SJSA1 (cell line): ENCODE measurements around the gene LTF. TPM values are rescaled to one million over a fixed set of nuclear protein-coding genes. Genes with fewer than 3 reads are reported as not detected.

Experiments
- DNase-seq, 2 experiments: peaks; one replicate each; pipeline ENCODE4 v3.0.0-alpha.2; 2015 to 2020; ENCODE audit warnings: low spot score in 2 of 2, low read depth in 1 of 2
- H3K27ac ChIP-seq: fragments of 250-450 bp; sonication (Bioruptor Pico); 2 replicates; pipeline ENCODE4 v1.5.1; 2020; ENCODE audit warnings: mild to moderate bottlenecking, moderate library complexity
- H3K27me3 ChIP-seq: fragments of 250-450 bp; sonication (Bioruptor Pico); replicated peaks from 2 replicates; pipeline ENCODE4 v1.5.1; 2020; ENCODE audit warnings: mild to moderate bottlenecking, moderate library complexity
- H3K36me3 ChIP-seq: fragments of 250-450 bp; sonication (Bioruptor Pico); 2 replicates; pipeline ENCODE4 v1.5.1; 2020; ENCODE audit warnings: mild to moderate bottlenecking
- H3K4me1 ChIP-seq: fragments of 250-450 bp; sonication (Bioruptor Pico); replicated peaks from 2 replicates; pipeline ENCODE4 v1.6.1; 2021; ENCODE audit warnings: mild to moderate bottlenecking
- H3K4me3 ChIP-seq: fragments of 250-450 bp; sonication (Bioruptor Pico); 2 replicates; pipeline ENCODE4 v1.5.1; 2020; ENCODE audit warnings: mild to moderate bottlenecking
- H3K9me3 ChIP-seq: fragments of 250-450 bp; sonication (Bioruptor Pico); replicated peaks from 2 replicates; pipeline ENCODE4 v1.5.1; 2020; ENCODE audit warnings: mild to moderate bottlenecking
- total RNA-seq: library from RNA; depleted of rRNA; stranded (reverse); fragments of >200 nt; shearing (Covaris generic); gene quantifications from 2 replicates; pipeline ENCODE4 v1.2.3, GENCODE V29; 2014

Gene LTF
- total RNA-seq, 1 experiment from 2014 or later: 0.08 TPM

- H3K36me3 ChIP-seq: no peaks in the 10 kb centered on the region
- no peak overlapping the region for H3K4me3 ChIP-seq
- no peaks in the 10 kb centered on the region for H3K4me1 ChIP-seq
- H3K9me3 ChIP-seq: no peaks in the 10 kb centered on the region
- no peaks in the 10 kb centered on the region for H3K27me3 ChIP-seq
- no peak overlapping the region for H3K27ac ChIP-seq
- DNase-seq: no peak
Measured at GRCh38 chr3:46468753-46469600, 4.3 kb upstream of the LTF start.

GRCh38 chr3:46467562-46467961 lies 2.9 kb upstream of the LTF start:
- no peaks in the 10 kb centered on the region for H3K9me3 ChIP-seq
- no peak overlapping the region for H3K4me3 ChIP-seq
- no peak for DNase-seq
- H3K27me3 ChIP-seq: no peaks in the 10 kb centered on the region
- no peaks in the 10 kb centered on the region for H3K36me3 ChIP-seq
- no peak overlapping the region for H3K27ac ChIP-seq
- peaks cover 11% of the 10 kb centered on the region for H3K4me1 ChIP-seq

GRCh38 chr3:46466871-46467403 lies 2.2 kb upstream of the LTF start:
- Histone ChIP-seq H3K4me1 (peaks cover 17% of the 10 kb centered on the region), H3K27ac (no peak overlapping the region), H3K9me3 (no peaks in the 10 kb centered on the region), H3K27me3 (no peaks in the 10 kb centered on the region), H3K4me3 (no peak overlapping the region), H3K36me3 (no peaks in the 10 kb centered on the region)
- DNase-seq: no peak

- H3K27me3 ChIP-seq: no peaks in the 10 kb centered on the region
- H3K4me3 ChIP-seq: no peak overlapping the region
- no peak overlapping the region for H3K27ac ChIP-seq
- no peaks in the 10 kb centered on the region for H3K9me3 ChIP-seq
- DNase-seq: no peak
- H3K36me3 ChIP-seq: no peaks in the 10 kb centered on the region
- peaks cover 18% of the 10 kb centered on the region for H3K4me1 ChIP-seq
Measured at GRCh38 chr3:46466273-46466672, 1.6 kb upstream of the LTF start.

GRCh38 chr3:46465196-46465520 lies 453 bp upstream of the LTF start:
- Histone ChIP-seq H3K9me3 (no peaks in the 10 kb centered on the region), H3K27ac (no peak overlapping the region), H3K36me3 (no peaks in the 10 kb centered on the region), H3K27me3 (no peaks in the 10 kb centered on the region), H3K4me1 (peaks cover 18% of the 10 kb centered on the region), H3K4me3 (no peak overlapping the region)
- no peak for DNase-seq

- Histone ChIP-seq H3K36me3 (no peaks in the 10 kb centered on the region), H3K4me3 (no peak overlapping the region), H3K27ac (no peak overlapping the region), H3K9me3 (no peaks in the 10 kb centered on the region), H3K4me1 (peaks cover 18% of the 10 kb centered on the region), H3K27me3 (no peaks in the 10 kb centered on the region)
- no peak for DNase-seq
Measured at GRCh38 chr3:46463868-46464241, 850 bp downstream of the LTF start.

- Histone ChIP-seq H3K4me1 (peaks cover 18% of the 10 kb centered on the region), H3K9me3 (no peaks in the 10 kb centered on the region), H3K36me3 (no peaks in the 10 kb centered on the region), H3K27me3 (no peaks in the 10 kb centered on the region), H3K27ac (peak overlapping the region; percentile 12), H3K4me3 (no peak overlapping the region)
- peak in 1 of 2 experiments; percentile 4 for DNase-seq
Measured at GRCh38 chr3:46463120-46463867, 1.4 kb downstream of the LTF start.

GRCh38 chr3:46462511-46462910 lies 2.2 kb downstream of the LTF start:
- Histone ChIP-seq H3K36me3 (no peaks in the 10 kb centered on the region), H3K9me3 (no peaks in the 10 kb centered on the region), H3K4me3 (no peak overlapping the region), H3K4me1 (peaks cover 18% of the 10 kb centered on the region), H3K27ac (peak overlapping the region; percentile 12), H3K27me3 (no peaks in the 10 kb centered on the region)
- peak; percentile 51 to 68 for DNase-seq

- Histone ChIP-seq H3K27ac (peak overlapping the region; percentile 12), H3K36me3 (no peaks in the 10 kb centered on the region), H3K4me3 (no peak overlapping the region), H3K9me3 (no peaks in the 10 kb centered on the region), H3K4me1 (peaks cover 18% of the 10 kb centered on the region), H3K27me3 (no peaks in the 10 kb centered on the region)
- peak in 1 of 2 experiments; percentile 72 for DNase-seq
Measured at GRCh38 chr3:46462111-46462510, 2.6 kb downstream of the LTF start.

- H3K4me3 ChIP-seq: no peak overlapping the region
- no peaks in the 10 kb centered on the region for H3K9me3 ChIP-seq
- no peaks in the 10 kb centered on the region for H3K36me3 ChIP-seq
- no peaks in the 10 kb centered on the region for H3K27me3 ChIP-seq
- H3K27ac ChIP-seq: no peak overlapping the region
- no peak for DNase-seq
- H3K4me1 ChIP-seq: peaks cover 18% of the 10 kb centered on the region
Measured at GRCh38 chr3:46460051-46460450, 4.7 kb downstream of the LTF start.

- no peaks in the 10 kb centered on the region for H3K9me3 ChIP-seq
- no peak for DNase-seq
- no peaks in the 10 kb centered on the region for H3K27me3 ChIP-seq
- no peaks in the 10 kb centered on the region for H3K36me3 ChIP-seq
- H3K4me1 ChIP-seq: no peaks in the 10 kb centered on the region
- no peak overlapping the region for H3K27ac ChIP-seq
- no peak overlapping the region for H3K4me3 ChIP-seq
Measured at GRCh38 chr3:46456118-46456517, 8.6 kb downstream of the LTF start.

GRCh38 chr3:46455231-46456115 lies 9.2 kb downstream of the LTF start:
- no peaks in the 10 kb centered on the region for H3K4me1 ChIP-seq
- no peaks in the 10 kb centered on the region for H3K36me3 ChIP-seq
- H3K27ac ChIP-seq: no peak overlapping the region
- no peak for DNase-seq
- no peaks in the 10 kb centered on the region for H3K27me3 ChIP-seq
- no peaks in the 10 kb centered on the region for H3K9me3 ChIP-seq
- H3K4me3 ChIP-seq: no peak overlapping the region

- no peak for DNase-seq
- H3K4me1 ChIP-seq: no peaks in the 10 kb centered on the region
- no peaks in the 10 kb centered on the region for H3K9me3 ChIP-seq
- no peaks in the 10 kb centered on the region for H3K36me3 ChIP-seq
- H3K4me3 ChIP-seq: no peak overlapping the region
- no peaks in the 10 kb centered on the region for H3K27me3 ChIP-seq
- H3K27ac ChIP-seq: no peak overlapping the region
Measured at GRCh38 chr3:46454606-46455005, 10.1 kb downstream of the LTF start.
